Measurements from ENCODE around the gene UQCRC2.
"Not testable (repeated sequence)": the region's sequence is repeated elsewhere in the genome, so short reads cannot be mapped to it uniquely, and the experiment has no call there.

Gene UQCRC2

GRCh38 chr16:22013486-22013885 is 60.3 kb downstream of the UQCRC2 start:
- no peak for DNase-seq

GRCh38 chr16:22014271-22014873 is 61.2 kb downstream of the UQCRC2 start:
- no peak for DNase-seq

DNA sequence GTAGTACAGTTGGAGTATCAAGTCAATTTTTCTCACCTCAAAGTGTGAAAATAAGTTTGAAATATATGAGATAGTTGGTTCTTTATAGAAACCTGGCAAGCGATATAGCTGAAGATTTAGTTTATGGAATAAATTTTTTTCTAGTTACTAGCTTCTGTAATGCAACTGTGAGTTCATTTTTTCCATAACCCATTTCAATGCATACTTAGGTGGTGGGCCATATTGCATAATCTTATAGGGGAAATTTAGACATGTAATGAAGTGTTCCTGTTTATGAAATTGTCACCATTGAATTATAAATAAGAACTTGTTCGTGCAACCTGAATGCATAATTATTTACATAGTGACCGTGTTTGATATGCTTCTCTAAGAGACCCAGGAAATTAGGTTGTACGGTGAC is 63.8 kb downstream of the UQCRC2 start:
- no peak for DNase-seq

GRCh38 chr16:22018559-22018958 is 65.4 kb downstream of the UQCRC2 start:
- DNase-seq = no peak

GRCh38 chr16:22022151-22022550 is 69.0 kb downstream of the UQCRC2 start:
- no peak for DNase-seq

GRCh38 chr16:22023505-22023904 is 70.3 kb downstream of the UQCRC2 start:
- no peak for DNase-seq

- DNase-seq = not testable (repeated sequence)
Observed at GRCh38 chr16:22024785-22025184, 71.6 kb downstream of the UQCRC2 start.

- no peak for DNase-seq
Observed at GRCh38 chr16:22027633-22028032, 74.5 kb downstream of the UQCRC2 start.

GRCh38 chr16:22029632-22030031 is 76.5 kb downstream of the UQCRC2 start:
- no peak for DNase-seq

DNA sequence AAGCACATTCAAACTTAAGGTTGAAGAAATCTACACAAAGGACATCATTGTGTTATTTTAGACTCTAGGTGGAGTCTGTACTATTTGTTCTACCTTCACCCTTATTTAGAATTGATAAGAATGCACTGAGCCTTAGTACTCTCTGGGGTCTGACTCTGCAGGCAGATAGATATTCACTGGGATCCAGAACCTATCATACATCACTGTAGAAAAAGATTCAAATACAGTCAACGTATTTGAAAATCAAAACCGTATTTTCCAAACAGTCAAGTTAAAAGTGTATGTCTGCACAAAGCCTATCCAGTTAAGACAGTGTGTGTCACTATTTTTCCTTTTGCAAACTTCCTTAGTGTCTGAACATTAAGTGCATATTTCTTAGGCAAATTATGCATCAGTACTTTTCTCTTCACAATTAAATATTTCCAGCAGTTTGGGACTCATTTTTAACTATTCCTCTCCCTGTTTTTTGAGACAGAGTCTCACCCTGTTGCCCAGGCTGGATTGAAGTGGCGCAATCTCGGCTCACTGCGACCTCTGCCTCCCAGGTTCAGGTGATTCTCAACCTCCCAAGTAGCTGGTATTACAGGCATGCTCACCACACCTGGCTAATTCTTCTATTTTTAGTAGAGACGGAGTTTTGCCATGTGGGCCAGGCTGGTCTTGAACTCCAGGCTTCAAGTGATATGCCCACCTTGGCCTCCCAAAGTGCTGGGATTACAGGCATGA is 77.1 kb downstream of the UQCRC2 start:
- no peak for DNase-seq

DNA sequence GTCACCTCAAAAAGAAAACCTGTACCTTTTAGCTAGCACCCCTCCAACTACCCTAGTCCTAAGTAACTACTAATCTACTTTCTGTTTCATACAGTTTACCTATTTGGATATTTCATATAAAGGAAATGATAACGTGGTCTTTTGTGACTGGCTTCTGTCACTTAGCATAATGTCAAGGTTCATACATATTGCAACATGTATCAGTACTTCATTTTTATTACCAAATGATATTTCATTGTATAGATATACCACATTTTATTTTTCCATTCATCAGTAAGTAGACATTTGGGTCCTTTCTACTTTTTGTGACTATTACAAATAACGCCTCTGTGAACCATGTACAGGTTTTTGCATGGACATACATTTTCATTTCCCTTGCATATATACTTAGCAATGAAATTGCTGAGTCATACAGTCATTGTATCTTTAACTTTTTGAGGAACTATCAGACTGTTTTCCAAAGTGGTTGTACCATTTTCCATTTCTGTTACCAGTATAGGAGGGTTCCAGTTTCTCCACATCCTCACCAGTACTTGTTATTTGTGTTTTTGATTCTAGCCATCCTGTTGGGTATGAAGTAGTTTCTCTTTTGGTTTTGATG is 78.4 kb downstream of the UQCRC2 start:
- no peak for DNase-seq
